Measurements from ENCODE around the gene RIOK2.

Gene RIOK2

DNA sequence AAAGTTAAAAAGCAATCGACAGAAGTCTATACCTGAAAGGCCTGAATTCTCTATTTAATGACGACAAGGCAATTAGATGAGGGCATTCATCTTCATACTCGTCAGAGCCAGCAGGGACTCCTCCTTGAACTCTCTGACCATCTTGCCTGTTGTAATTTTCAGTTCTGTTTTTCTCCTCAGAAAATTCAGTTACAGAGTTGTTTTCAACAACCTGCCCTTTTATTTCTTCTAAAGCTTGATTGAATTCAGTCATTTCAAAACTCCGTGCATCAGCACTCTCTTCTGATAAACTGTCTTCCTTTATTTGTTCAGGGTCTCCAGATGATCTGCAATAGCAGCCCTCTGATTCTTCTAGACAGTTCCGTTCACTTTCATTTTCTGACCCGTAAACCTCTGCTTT lies 15.6 kb downstream of the RIOK2 start:
- peak; percentile 34 for DNase-seq (ENCODE audit: low spot score)

GRCh38 chr5:97165726-97166125 lies 17.3 kb downstream of the RIOK2 start:
- no peak for DNase-seq (ENCODE audit: low spot score)

- no peak for DNase-seq (ENCODE audit: low spot score)
Observed at GRCh38 chr5:97164846-97165245, 18.2 kb downstream of the RIOK2 start.

DNA sequence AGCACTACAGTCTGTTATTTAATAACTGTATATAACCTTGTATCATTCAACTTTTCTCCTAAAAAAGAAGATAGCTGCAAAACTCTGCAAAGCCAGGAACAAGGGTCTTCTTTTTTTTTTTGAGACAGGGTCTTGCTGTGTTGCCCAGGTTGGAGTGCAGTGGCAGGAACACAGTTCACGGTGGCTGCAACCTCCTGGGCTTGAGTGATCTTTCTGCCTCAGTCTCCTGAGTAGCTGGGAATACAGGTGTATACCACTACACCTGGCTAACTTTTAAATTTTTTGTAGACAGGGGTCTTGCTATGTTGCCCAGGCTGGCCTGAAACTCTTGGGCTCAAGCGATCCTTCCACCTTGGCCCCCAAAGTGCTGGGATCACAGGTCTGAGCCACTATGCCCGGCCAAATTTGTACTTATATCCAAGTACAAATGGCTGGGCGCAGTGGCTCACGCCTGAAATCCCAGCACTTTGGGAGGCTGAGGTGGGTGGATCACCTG lies 19.2 kb downstream of the RIOK2 start:
- DNase-seq (ENCODE audit: low spot score) = no peak

DNA sequence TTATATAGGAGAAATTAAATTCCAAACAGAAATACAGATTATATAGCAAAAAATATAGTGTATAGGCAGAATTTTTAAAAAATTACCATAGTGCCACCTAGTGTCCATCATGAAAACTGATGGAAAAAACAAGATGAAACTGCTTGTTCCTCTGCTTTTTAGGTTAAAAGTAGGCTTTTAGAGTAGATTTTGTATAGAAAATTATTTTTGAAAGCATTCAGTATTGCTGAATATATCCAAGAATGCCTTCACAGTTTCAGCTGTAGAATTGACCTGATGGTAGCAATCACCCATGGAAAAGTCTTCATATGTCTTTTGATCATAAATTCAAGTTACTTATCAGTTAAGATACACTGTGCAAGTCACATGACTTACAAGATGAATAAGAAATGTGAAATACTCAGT lies 19.7 kb downstream of the RIOK2 start:
- DNase-seq (ENCODE audit: low spot score) = no peak

DNA sequence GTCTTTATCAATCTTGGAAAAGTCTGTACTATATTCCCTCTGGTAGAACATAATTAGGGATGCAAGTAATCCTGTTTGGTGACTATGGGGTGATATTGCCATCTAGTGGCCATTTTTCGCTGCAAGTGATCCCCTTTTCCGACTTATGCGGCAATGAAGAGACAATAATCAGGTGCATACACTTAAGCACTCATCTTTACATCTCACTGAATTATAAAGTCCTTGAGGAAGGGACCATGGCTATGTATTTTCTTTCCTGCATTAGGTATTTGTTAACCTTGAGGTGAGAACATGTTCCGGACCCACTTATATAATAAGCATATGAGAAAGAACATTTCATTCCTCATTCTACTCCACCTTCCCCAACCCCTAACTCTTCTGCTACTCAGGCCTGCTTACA lies 21.0 kb downstream of the RIOK2 start:
- peak; percentile 90 for DNase-seq (ENCODE audit: low spot score)

- no peak for DNase-seq (ENCODE audit: low spot score)
Observed at GRCh38 chr5:97157689-97158088, 25.4 kb downstream of the RIOK2 start.

GRCh38 chr5:97151370-97151769 lies 31.7 kb downstream of the RIOK2 start:
- no peak for DNase-seq (ENCODE audit: low spot score)

GRCh38 chr5:97150401-97150800 lies 32.6 kb downstream of the RIOK2 start:
- DNase-seq (ENCODE audit: low spot score) = no peak

DNA sequence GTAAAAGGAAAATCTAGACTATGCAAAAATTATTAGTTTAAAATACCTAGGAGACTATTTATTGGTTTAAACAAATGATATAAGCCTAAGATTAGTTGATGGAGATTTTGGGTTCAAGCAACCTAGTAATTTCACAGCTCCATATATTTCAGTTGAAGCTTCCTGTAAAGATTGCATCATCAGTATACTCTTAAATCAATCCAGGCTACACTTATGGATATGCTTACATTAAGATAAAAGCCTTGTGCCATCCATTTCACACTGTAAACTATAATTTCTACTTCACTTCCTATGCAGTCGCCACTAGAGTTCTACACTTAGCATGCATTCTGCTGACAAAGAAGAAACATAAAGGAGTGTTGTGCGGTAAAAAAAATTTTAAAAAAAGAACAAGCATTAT lies 33.3 kb downstream of the RIOK2 start:
- DNase-seq (ENCODE audit: low spot score) = no peak

DNA sequence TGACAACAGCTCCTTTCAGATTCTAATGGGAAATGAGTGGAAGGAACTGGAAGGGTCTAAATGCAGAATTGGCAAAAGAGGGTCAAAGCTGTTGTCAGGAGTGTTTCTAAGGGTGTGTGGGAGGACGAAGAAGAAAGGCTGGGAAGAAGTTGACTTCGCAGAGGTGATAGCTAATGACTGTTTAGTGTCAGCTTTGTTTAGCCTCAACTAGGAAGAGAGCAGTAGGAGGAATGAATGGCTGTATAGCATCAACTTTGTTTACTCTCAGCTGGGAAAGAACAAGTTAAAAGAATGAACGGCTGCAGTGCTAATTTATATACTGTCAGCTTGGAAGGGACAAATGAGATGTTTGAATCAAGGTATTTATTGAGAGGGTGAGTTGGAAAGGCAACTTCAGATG lies 34.8 kb downstream of the RIOK2 start:
- no peak for DNase-seq (ENCODE audit: low spot score)

DNA sequence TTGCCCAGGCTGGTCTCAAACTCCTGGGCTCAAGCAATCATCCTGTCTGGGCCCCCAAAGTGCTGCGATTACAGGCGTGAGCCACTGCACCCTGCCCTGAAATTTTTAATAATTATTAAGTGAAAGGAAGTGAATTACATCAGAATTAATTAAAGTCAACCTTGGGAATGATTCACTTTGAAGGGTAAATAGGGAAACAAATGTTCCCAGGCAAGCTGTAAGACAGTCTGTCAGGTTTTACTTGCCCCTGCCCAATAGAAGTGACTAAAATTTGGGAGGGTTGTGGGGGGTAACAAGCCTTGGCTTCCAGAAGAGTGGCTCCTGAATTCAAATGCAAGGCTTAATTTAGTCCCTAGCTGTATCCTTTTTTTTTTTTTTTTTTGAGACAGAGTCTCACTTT lies 39.3 kb downstream of the RIOK2 start:
- no peak for DNase-seq (ENCODE audit: low spot score)

DNA sequence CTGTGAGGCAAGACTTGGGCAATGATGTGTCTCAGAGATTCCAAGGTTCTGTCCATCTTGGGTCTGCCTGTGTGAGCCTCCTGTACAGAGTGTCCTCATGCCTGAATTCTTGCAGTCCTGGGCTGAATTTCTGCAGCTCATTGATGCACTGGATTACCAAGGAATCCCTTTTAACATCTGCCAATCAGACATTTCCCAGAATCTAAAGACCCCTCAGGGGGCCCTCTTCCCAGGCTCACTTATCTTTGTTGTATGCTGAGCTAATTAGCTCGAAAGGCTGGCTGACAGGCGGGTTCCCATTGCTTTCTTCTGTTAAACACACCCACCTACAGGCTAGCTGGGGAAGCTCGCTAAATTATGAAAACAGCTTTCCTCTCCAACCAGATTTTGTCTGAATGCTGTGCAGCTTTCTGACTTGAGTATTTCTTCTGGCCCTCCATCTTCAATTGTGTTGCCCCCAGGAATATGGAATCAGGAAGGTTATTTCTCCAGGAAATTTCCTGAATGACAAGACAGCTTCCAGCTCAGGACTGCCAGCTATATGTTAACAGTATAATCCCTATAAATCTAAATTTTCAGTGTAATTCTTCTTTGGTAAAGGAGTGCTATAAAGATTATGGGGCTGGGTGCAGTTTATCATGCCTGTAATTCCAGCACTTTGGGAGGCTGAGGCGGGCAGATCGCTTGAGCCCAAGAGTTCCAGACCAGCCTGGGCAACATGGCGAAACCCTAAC lies 40.4 kb downstream of the RIOK2 start, which contains the start of gene LIX1:
Gene LIX1, minus strand, starts transcription at position 91 of the 734 bp plus-strand sequence. Its CDS starts 35 bp downstream, at position 56.
- peak; percentile 89 for DNase-seq (ENCODE audit: low spot score)

DNA sequence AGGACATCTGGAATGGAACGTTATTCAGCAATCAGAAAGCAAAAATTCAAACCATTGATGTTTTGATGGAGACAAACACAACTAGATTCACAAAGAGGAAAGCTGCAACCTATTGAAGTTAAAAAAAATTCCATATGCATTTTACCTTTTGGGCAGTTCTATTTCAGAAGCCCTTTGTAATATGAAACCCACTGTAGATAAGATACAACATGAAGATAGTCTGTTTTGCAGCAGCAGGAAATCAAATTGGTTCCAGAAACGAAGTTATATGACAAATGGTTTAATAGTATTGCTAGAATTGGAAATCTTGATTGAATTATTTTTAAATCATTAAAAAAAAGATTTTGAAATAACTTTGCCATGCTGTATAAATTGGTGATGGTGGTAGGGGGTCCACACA lies 41.5 kb downstream of the RIOK2 start:
- no peak for DNase-seq (ENCODE audit: low spot score)

- peak; percentile 45 for DNase-seq (ENCODE audit: low spot score)
Observed at GRCh38 chr5:97141031-97141430, 42.0 kb downstream of the RIOK2 start.

DNA sequence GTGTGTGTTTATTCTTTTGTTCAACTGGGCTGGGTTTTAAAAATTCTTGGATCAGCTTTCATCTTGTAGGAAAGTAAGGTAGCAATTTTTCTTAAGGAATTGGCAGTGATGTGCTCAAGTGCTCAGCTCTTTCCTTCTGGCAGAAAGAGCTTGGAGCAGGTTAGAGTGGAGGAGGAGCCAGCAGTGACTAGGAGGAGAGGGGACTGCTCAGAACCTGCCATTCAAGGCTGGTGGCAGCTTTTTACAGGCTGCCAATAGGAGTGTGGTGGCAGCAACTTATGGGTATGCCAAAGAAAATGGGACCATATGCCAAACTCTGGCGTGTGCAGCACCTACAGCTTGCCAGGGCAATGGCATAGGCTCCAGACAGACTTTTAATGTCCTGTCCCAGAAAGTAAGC lies 42.8 kb downstream of the RIOK2 start:
- peak; percentile 53 for DNase-seq (ENCODE audit: low spot score)

- DNase-seq (ENCODE audit: low spot score) = no peak
Observed at GRCh38 chr5:97136475-97136874, 46.6 kb downstream of the RIOK2 start.

GRCh38 chr5:97135868-97136267 lies 47.2 kb downstream of the RIOK2 start:
- no peak for DNase-seq (ENCODE audit: low spot score)

DNA sequence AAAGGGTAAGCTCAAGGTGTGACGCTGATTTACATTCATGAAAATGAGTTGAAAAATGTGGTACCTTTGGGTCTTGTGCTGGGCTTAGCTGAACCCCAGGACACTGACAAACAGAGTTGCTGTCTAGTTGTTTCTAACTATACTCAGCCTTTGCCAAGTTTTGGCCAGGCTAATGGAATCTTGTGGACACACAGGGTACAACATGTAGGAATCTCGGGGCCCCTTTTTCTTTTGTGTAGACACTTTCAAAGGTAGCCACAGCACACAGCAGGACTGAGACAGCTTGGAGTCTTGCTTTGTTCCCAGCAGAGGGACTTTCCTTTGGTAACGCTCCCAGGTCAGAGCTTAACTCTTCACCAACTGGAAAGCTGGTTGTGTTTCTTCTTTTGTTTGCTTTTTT lies 48.4 kb downstream of the RIOK2 start:
- DNase-seq (ENCODE audit: low spot score) = no peak

DNA sequence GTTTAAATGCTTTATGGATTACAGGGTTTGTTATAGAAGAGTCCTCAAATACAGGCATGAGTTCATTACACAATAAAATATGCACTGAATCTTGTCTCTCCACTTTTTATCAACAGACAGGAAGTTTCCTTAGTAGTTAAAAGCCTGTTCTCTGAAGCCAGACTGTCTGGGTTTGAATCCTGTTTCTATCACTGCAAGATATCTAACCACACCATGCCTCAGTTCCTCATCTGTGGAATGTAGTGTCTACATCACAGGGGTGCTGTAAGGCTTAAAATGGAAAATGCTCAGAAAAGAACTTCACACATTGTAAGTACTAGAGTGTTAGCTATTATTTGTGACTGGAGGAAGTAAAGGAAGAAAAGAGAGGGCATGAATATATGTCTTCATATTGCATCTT lies 49.9 kb downstream of the RIOK2 start:
- DNase-seq (ENCODE audit: low spot score) = peak; percentile 55

DNA sequence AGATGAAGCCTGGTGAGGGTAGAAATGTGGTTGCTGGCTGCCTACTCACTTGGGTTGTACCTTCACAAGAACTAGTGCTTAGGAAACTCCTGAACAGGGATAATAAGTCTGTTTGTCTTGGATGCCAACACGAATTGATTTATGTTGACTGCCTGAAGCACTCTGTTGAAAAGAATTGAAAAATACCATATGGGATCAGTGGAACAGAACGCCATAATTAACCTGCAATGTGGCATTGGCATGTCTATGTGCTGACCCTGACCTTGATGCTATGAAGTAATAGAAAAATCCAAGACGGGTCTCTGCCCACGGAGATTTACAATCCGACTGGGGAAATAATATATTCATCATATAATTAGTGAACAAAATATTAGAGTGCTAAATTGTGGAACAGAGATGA lies 51.1 kb downstream of the RIOK2 start:
- DNase-seq (ENCODE audit: low spot score) = no peak

- no peak for DNase-seq (ENCODE audit: low spot score)
Observed at GRCh38 chr5:97131139-97131710, 51.8 kb downstream of the RIOK2 start.

GRCh38 chr5:97127727-97128126 lies 55.3 kb downstream of the RIOK2 start:
- DNase-seq (ENCODE audit: low spot score) = no peak
